GM23338 (cell line): ENCODE results near the gene ASTN1. TPM values are rescaled to one million over a fixed set of nuclear protein-coding genes. Genes with fewer than 3 reads are reported as not detected.

ENCODE experiments used
- ATAC-seq: fragments of 200-7000 bp; cut with Tn5 transposase; 3 replicates; pipeline ENCODE4 v1.9.1; 2020
- DNase-seq: peaks from one replicate; pipeline ENCODE4 v3.0.0-alpha.2; 2015; ENCODE audit warnings: low spot score
- H2AFZ ChIP-seq: fragments of 200-600 bp; sonication (generic); 2 replicates; pipeline ENCODE4 v1.8.0; 2016; ENCODE audit warnings: antibody characterized with exemption, mild to moderate bottlenecking, moderate library complexity
- H3F3A ChIP-seq: fragments of 200-600 bp; sonication (generic); replicated peaks from 2 replicates; pipeline ENCODE4 v1.8.0; 2017; ENCODE audit warnings: antibody characterized with exemption, mixed run types, low read depth
- H3K27ac ChIP-seq: fragments of 200-600 bp; sonication (generic); 2 replicates; pipeline ENCODE4 v1.6.1; 2016; ENCODE audit warnings: low read depth
- H3K27me3 ChIP-seq: fragments of 200-600 bp; sonication (generic); 2 replicates; pipeline ENCODE4 v1.8.0; 2016; ENCODE audit warnings: mild to moderate bottlenecking, mixed run types, moderate library complexity; ENCODE audit not compliant: insufficient read depth
- H3K36me3 ChIP-seq: fragments of 200-600 bp; sonication (generic); 2 replicates; pipeline ENCODE4 v1.8.0; 2016; ENCODE audit warnings: mild to moderate bottlenecking; ENCODE audit not compliant: insufficient read depth
- H3K4me1 ChIP-seq: fragments of 200-600 bp; sonication (generic); 2 replicates; pipeline ENCODE4 v1.8.0; 2016; ENCODE audit warnings: mild to moderate bottlenecking, moderate library complexity; ENCODE audit not compliant: insufficient read depth
- H3K4me2 ChIP-seq: fragments of 200-600 bp; sonication (generic); 2 replicates; pipeline ENCODE4 v1.7.1; 2017; ENCODE audit warnings: mixed run types
- H3K4me3 ChIP-seq: fragments of 200-600 bp; sonication (generic); 2 replicates; pipeline ENCODE4 v1.6.1; 2016; ENCODE audit warnings: mixed run types
- H3K79me2 ChIP-seq: fragments of 200-600 bp; sonication (generic); replicated peaks from 2 replicates; pipeline ENCODE4 v1.8.0; 2017; ENCODE audit warnings: mild to moderate bottlenecking; ENCODE audit not compliant: insufficient read depth
- H3K9me2 ChIP-seq: fragments of 200-600 bp; sonication (generic); 2 replicates; pipeline ENCODE4 v1.8.0; 2017; ENCODE audit not compliant: insufficient read depth
- H4K20me1 ChIP-seq: fragments of 200-600 bp; sonication (generic); replicated peaks from 2 replicates; pipeline ENCODE4 v1.8.0; 2017; ENCODE audit warnings: mild to moderate bottlenecking; ENCODE audit not compliant: insufficient read depth
- H3K27ac Mint-ChIP-seq: 2 replicates; pipeline ENCODE4 v1.8.0; 2020; ENCODE audit warnings: inconsistent platforms, mild to moderate bottlenecking, moderate library complexity, mixed read lengths
- H3K27me3 Mint-ChIP-seq: 3 replicates; pipeline ENCODE4 v1.8.0; 2022; ENCODE audit warnings: low read depth, mild to moderate bottlenecking, moderate library complexity, mixed read lengths, inconsistent platforms; ENCODE audit not compliant: insufficient read depth, poor library complexity
- H3K36me3 Mint-ChIP-seq: 3 replicates; pipeline ENCODE4 v1.8.0; 2021; ENCODE audit warnings: low read depth, mild to moderate bottlenecking, inconsistent platforms, moderate library complexity, mixed read lengths
- H3K4me1 Mint-ChIP-seq: 3 replicates; pipeline ENCODE4 v1.8.0; 2020; ENCODE audit warnings: mild to moderate bottlenecking, inconsistent platforms, mixed read lengths
- H3K4me3 Mint-ChIP-seq: 3 replicates; pipeline ENCODE4 v1.8.0; 2021; ENCODE audit warnings: moderate library complexity, mild to moderate bottlenecking, inconsistent platforms, mixed read lengths
- H3K9me3 Mint-ChIP-seq: 3 replicates; pipeline ENCODE4 v1.8.0; 2020; ENCODE audit warnings: moderate library complexity, mild to moderate bottlenecking, inconsistent platforms, mixed read lengths
- CREB1 ChIP-seq: fragments of 250-450 bp; sonication (Bioruptor Pico); IDR thresholded peaks from 2 replicates; pipeline ENCODE4 v1.5.0; 2020; ENCODE audit warnings: low read depth, mild to moderate bottlenecking, moderate library complexity
- EZH2 ChIP-seq: fragments of 200-600 bp; sonication (generic); IDR thresholded peaks from one replicate; pipeline ENCODE4 v1.8.0; 2017; ENCODE audit warnings: antibody characterized with exemption, mild to moderate bottlenecking, low read depth; ENCODE audit not compliant: unreplicated experiment
- EZH2phosphoT487 ChIP-seq: fragments of 200-600 bp; sonication (generic); IDR thresholded peaks from one replicate; pipeline ENCODE4 v1.8.1; 2018; ENCODE audit warnings: antibody characterized with exemption; ENCODE audit not compliant: unreplicated experiment
- JUNB ChIP-seq: IDR thresholded peaks from one replicate; pipeline ENCODE4 v1.6.1; 2016; ENCODE audit warnings: antibody characterized with exemption; ENCODE audit not compliant: unreplicated experiment
- POLR2AphosphoS5 ChIP-seq: IDR thresholded peaks from 2 replicates; pipeline ENCODE4 v1.6.1; 2016; ENCODE audit warnings: antibody characterized with exemption, low read depth
- STAT1 ChIP-seq: IDR thresholded peaks from one replicate; pipeline ENCODE4 v1.6.1; 2016; ENCODE audit warnings: antibody characterized with exemption; ENCODE audit not compliant: unreplicated experiment
- ZNF114 ChIP-seq: fragments of 250-450 bp; sonication (Bioruptor Pico); IDR thresholded peaks from 2 replicates; pipeline ENCODE4 v1.5.0; 2020; ENCODE audit warnings: mild to moderate bottlenecking, moderate library complexity
- ZNF331 ChIP-seq: fragments of 250-450 bp; sonication (Bioruptor Pico); IDR thresholded peaks from 2 replicates; pipeline ENCODE4 v1.5.0; 2020; ENCODE audit warnings: low read depth, mild to moderate bottlenecking, moderate library complexity
- polyA plus RNA-seq: library from polyadenylated mRNA; unstranded; fragments of >200 nt; fragmentation: Nextera tagmentation; extraction: Ambion mirVana; gene quantifications from 2 replicates; pipeline ENCODE4 v1.2.1, GENCODE V29; 2016
- total RNA-seq: library from RNA; depleted of rRNA; stranded (reverse); fragments of >200 nt; shearing (Covaris generic); gene quantifications from 2 replicates; pipeline ENCODE4 v1.2.3, GENCODE V29; 2014
- TF ChIP-seq, protein P1 (sequence below): fragments of 250-450 bp; sonication (Bioruptor Pico); IDR thresholded peaks from 2 replicates; pipeline ENCODE4 v1.5.0; 2020; ENCODE audit warnings: mild to moderate bottlenecking, moderate library complexity
- TF ChIP-seq, protein P2 (sequence below): IDR thresholded peaks from one replicate; pipeline ENCODE4 v1.6.1; 2018; ENCODE audit warnings: antibody characterized with exemption; ENCODE audit not compliant: unreplicated experiment
- TF ChIP-seq, protein P3 (sequence below): IDR thresholded peaks from 2 replicates; pipeline ENCODE4 v1.6.1; 2016; ENCODE audit warnings: antibody characterized with exemption
- TF ChIP-seq, protein P4 (sequence below), 2 experiments: fragments of 200-600 bp in 1 of 2; sonication (generic) in 1 of 2; conservative IDR thresholded peaks; 2 replicates each; pipeline versions ENCODE4 v1.5.1 to v1.6.1; 2016 to 2017; ENCODE audit warnings: antibody characterized with exemption in 2 of 2, low read depth in 2 of 2, mild to moderate bottlenecking in 2 of 2, moderate library complexity in 1 of 2

ASTN1 gene
- total and polyA plus RNA-seq, 2 experiments from 2014 or later, result 2.0 to 5.2 TPM

DNA sequence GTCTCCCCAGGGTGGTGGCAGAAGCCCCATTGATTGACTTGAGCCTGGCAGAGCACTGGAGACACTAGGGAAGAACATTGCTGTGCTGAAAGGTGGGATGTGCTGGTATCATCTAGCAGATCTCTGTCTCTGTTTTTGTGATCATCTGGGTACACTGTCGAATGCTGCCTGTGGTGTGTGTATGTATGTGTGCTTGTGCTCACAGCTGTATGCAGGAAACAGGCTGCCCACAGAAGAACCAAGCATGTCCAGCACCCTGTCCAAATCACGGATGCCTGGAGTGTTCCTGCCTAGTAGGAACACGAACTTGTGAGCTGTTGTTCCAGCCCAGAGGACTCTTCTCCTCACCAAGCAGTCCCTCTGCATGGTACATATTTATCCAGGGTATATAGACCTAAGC, 7.8 kb upstream of the ASTN1 start:
- Mint-ChIP-seq H3K36me3 (no peaks in the 10 kb centered on the region), H3K27ac (no peak overlapping the region), H3K9me3 (no peaks in the 10 kb centered on the region), H3K4me3 (no peak overlapping the region), H3K4me1 (peaks cover 4% of the 10 kb centered on the region; the same call in 2 of the 3 replicates), H3K27me3 (peaks cover 1% of the 10 kb centered on the region)
- H3K27ac ChIP-seq, result no peak overlapping the region
- H3K9me2 ChIP-seq, result no peaks in the 10 kb centered on the region
- TF ChIP-seq, protein P1, sequence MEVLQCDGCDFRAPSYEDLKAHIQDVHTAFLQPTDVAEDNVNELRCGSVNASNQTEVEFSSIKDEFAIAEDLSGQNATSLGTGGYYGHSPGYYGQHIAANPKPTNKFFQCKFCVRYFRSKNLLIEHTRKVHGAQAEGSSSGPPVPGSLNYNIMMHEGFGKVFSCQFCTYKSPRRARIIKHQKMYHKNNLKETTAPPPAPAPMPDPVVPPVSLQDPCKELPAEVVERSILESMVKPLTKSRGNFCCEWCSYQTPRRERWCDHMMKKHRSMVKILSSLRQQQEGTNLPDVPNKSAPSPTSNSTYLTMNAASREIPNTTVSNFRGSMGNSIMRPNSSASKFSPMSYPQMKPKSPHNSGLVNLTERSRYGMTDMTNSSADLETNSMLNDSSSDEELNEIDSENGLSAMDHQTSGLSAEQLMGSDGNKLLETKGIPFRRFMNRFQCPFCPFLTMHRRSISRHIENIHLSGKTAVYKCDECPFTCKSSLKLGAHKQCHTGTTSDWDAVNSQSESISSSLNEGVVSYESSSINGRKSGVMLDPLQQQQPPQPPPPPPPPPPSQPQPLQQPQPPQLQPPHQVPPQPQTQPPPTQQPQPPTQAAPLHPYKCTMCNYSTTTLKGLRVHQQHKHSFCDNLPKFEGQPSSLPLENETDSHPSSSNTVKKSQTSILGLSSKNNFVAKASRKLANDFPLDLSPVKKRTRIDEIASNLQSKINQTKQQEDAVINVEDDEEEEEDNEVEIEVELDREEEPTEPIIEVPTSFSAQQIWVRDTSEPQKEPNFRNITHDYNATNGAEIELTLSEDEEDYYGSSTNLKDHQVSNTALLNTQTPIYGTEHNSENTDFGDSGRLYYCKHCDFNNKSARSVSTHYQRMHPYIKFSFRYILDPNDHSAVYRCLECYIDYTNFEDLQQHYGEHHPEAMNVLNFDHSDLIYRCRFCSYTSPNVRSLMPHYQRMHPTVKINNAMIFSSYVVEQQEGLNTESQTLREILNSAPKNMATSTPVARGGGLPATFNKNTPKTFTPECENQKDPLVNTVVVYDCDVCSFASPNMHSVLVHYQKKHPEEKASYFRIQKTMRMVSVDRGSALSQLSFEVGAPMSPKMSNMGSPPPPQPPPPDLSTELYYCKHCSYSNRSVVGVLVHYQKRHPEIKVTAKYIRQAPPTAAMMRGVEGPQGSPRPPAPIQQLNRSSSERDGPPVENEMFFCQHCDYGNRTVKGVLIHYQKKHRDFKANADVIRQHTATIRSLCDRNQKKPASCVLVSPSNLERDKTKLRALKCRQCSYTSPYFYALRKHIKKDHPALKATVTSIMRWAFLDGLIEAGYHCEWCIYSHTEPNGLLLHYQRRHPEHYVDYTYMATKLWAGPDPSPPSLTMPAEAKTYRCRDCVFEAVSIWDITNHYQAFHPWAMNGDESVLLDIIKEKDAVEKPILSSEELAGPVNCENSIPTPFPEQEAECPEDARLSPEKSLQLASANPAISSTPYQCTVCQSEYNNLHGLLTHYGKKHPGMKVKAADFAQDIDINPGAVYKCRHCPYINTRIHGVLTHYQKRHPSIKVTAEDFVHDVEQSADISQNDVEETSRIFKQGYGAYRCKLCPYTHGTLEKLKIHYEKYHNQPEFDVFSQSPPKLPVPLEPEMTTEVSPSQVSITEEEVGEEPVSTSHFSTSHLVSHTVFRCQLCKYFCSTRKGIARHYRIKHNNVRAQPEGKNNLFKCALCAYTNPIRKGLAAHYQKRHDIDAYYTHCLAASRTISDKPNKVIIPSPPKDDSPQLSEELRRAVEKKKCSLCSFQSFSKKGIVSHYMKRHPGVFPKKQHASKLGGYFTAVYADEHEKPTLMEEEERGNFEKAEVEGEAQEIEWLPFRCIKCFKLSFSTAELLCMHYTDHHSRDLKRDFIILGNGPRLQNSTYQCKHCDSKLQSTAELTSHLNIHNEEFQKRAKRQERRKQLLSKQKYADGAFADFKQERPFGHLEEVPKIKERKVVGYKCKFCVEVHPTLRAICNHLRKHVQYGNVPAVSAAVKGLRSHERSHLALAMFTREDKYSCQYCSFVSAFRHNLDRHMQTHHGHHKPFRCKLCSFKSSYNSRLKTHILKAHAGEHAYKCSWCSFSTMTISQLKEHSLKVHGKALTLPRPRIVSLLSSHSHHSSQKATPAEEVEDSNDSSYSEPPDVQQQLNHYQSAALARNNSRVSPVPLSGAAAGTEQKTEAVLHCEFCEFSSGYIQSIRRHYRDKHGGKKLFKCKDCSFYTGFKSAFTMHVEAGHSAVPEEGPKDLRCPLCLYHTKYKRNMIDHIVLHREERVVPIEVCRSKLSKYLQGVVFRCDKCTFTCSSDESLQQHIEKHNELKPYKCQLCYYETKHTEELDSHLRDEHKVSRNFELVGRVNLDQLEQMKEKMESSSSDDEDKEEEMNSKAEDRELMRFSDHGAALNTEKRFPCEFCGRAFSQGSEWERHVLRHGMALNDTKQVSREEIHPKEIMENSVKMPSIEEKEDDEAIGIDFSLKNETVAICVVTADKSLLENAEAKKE (CRISPR knock-in tag), result no peak
- TF ChIP-seq ZNF114 (CRISPR knock-in tag) (no peak), POLR2AphosphoS5 (no peak), EZH2phosphoT487 (no peak), JUNB (no peak), STAT1 (no peak), EZH2 (no peak), CREB1 (CRISPR knock-in tag) (no peak), ZNF331 (CRISPR knock-in tag) (no peak)
- TF ChIP-seq, protein P2, sequence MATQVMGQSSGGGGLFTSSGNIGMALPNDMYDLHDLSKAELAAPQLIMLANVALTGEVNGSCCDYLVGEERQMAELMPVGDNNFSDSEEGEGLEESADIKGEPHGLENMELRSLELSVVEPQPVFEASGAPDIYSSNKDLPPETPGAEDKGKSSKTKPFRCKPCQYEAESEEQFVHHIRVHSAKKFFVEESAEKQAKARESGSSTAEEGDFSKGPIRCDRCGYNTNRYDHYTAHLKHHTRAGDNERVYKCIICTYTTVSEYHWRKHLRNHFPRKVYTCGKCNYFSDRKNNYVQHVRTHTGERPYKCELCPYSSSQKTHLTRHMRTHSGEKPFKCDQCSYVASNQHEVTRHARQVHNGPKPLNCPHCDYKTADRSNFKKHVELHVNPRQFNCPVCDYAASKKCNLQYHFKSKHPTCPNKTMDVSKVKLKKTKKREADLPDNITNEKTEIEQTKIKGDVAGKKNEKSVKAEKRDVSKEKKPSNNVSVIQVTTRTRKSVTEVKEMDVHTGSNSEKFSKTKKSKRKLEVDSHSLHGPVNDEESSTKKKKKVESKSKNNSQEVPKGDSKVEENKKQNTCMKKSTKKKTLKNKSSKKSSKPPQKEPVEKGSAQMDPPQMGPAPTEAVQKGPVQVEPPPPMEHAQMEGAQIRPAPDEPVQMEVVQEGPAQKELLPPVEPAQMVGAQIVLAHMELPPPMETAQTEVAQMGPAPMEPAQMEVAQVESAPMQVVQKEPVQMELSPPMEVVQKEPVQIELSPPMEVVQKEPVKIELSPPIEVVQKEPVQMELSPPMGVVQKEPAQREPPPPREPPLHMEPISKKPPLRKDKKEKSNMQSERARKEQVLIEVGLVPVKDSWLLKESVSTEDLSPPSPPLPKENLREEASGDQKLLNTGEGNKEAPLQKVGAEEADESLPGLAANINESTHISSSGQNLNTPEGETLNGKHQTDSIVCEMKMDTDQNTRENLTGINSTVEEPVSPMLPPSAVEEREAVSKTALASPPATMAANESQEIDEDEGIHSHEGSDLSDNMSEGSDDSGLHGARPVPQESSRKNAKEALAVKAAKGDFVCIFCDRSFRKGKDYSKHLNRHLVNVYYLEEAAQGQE, result no peak
- TF ChIP-seq, protein P3, sequence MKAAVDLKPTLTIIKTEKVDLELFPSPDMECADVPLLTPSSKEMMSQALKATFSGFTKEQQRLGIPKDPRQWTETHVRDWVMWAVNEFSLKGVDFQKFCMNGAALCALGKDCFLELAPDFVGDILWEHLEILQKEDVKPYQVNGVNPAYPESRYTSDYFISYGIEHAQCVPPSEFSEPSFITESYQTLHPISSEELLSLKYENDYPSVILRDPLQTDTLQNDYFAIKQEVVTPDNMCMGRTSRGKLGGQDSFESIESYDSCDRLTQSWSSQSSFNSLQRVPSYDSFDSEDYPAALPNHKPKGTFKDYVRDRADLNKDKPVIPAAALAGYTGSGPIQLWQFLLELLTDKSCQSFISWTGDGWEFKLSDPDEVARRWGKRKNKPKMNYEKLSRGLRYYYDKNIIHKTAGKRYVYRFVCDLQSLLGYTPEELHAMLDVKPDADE, result no peak
- TF ChIP-seq, protein P4, sequence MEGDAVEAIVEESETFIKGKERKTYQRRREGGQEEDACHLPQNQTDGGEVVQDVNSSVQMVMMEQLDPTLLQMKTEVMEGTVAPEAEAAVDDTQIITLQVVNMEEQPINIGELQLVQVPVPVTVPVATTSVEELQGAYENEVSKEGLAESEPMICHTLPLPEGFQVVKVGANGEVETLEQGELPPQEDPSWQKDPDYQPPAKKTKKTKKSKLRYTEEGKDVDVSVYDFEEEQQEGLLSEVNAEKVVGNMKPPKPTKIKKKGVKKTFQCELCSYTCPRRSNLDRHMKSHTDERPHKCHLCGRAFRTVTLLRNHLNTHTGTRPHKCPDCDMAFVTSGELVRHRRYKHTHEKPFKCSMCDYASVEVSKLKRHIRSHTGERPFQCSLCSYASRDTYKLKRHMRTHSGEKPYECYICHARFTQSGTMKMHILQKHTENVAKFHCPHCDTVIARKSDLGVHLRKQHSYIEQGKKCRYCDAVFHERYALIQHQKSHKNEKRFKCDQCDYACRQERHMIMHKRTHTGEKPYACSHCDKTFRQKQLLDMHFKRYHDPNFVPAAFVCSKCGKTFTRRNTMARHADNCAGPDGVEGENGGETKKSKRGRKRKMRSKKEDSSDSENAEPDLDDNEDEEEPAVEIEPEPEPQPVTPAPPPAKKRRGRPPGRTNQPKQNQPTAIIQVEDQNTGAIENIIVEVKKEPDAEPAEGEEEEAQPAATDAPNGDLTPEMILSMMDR (conservative IDR thresholded peaks at IDR 0.05; ENCODE audit: low read depth in 2 of 2), result no peak
- H3F3A ChIP-seq, result no peaks in the 10 kb centered on the region
- H2AFZ ChIP-seq, result no peak overlapping the region
- H3K4me3 ChIP-seq, result no peak overlapping the region
- no peak for DNase-seq
- peaks cover 12% of the 10 kb centered on the region for H3K4me1 ChIP-seq
- peak overlapping the region; percentile 83; the same call in 1 of the 2 replicates for H3K4me2 ChIP-seq
- ATAC-seq, result no peak
- no peaks in the 10 kb centered on the region for H3K36me3 ChIP-seq
- H3K79me2 ChIP-seq, result no peaks in the 10 kb centered on the region
- H4K20me1 ChIP-seq, result peaks cover 5% of the 10 kb centered on the region; the same call in 1 of the 2 replicates
- H3K27me3 ChIP-seq, result peaks cover 84% of the 10 kb centered on the region
